Breast epithelium (tissue), 4 donors: ENCODE data around the gene PMP22. TPM values are rescaled to one million over a fixed set of nuclear protein-coding genes. Genes with fewer than 3 reads are reported as not detected.

ENCODE experiments used
- DNase-seq, 2 donors: peaks; one replicate each; pipeline ENCODE4 v3.0.0-alpha.2; 2019; ENCODE audit warnings: low spot score in 2 of 2
- H3K27ac ChIP-seq, 2 donors: fragments of 200-600 bp; sonication (generic) in 1 of 2; one replicate each; pipeline ENCODE4 v1.5.1; 2016 to 2019; ENCODE audit warnings: mild to moderate bottlenecking in 1 of 2
- H3K27me3 ChIP-seq, 2 donors: fragments of 200-600 bp; sonication (generic) in 1 of 2; one replicate each; pipeline versions ENCODE4 v1.5.1 to v1.6.0; 2017 to 2019; ENCODE audit warnings: control low read depth in 1 of 2, mild to moderate bottlenecking in 1 of 2
- H3K36me3 ChIP-seq: fragments of 200-600 bp; one replicate; pipeline ENCODE4 v1.5.1; 2019
- H3K4me1 ChIP-seq, 2 donors: fragments of 200-600 bp; sonication (generic); one replicate each; pipeline ENCODE4 v1.5.1; 2016 to 2019; ENCODE audit warnings: control low read depth in 1 of 2
- H3K4me3 ChIP-seq, 3 donors: fragments of 200-600 bp; sonication (generic); 1 replicate in 2 of 3; 2 replicates in 1 of 3; pipeline ENCODE4 v1.5.1; 2016 to 2019; ENCODE audit warnings: mild to moderate bottlenecking in 3 of 3, moderate library complexity in 2 of 3
- H3K9me3 ChIP-seq, 2 donors: fragments of 200-600 bp; sonication (generic) in 1 of 2; one replicate each; pipeline ENCODE4 v1.5.1; 2016 to 2019; ENCODE audit warnings: control low read depth in 1 of 2
- CTCF ChIP-seq, 3 donors: fragments of 450-650 bp; IDR thresholded peaks; one replicate each; pipeline ENCODE4 v1.5.1; 2016 to 2017; ENCODE audit warnings: antibody characterized with exemption in 3 of 3, mild to moderate bottlenecking in 3 of 3, moderate library complexity in 3 of 3
- POLR2A ChIP-seq: fragments of 450-650 bp; IDR thresholded peaks from one replicate; pipeline ENCODE4 v1.6.1; 2016; ENCODE audit warnings: antibody characterized with exemption, mild to moderate bottlenecking, moderate library complexity
- POLR2AphosphoS5 ChIP-seq, 3 donors: sonication (generic); formaldehyde crosslinking; IDR thresholded peaks; one replicate each; pipeline ENCODE4 v1.6.1; 2017; ENCODE audit warnings: antibody characterized with exemption in 3 of 3
- intact Hi-C: fragments of 100-400 bp; cut with DNase I; formaldehyde crosslinking; loops from one replicate; pipeline ENCODE4 v1.15.1; 2023; ENCODE audit warnings: low total_unique reads
- total RNA-seq, 3 donors: library from RNA; depleted of rRNA; stranded (reverse); fragments of >200 nt; gene quantifications; one replicate each; pipeline ENCODE4 v1.1.0, GENCODE V29; 2016

PMP22 gene
- 100 to 1,000 TPM; 114 to 478 (median 152) TPM for total RNA-seq

- intact Hi-C loops: no loop called here
- no peak for DNase-seq
- Histone ChIP-seq H3K4me1 (peaks cover 0 to 3% of the 10 kb centered on the region in 2 donors), H3K36me3 (no peaks in the 10 kb centered on the region), H3K4me3 (peak within 1 kb of the TSS; percentile 39 to 85 (median 62)), H3K27ac (peak within 1 kb of the TSS; percentile 52 to 67), H3K9me3 (no peaks in the 10 kb centered on the region), H3K27me3 (no peaks in the 10 kb centered on the region)
- no peak for TF ChIP-seq POLR2AphosphoS5 (IDR thresholded peaks at IDR 0.05)
- TF ChIP-seq CTCF (IDR thresholded peaks at IDR 0.05): peak in 2 of 3 donors; percentile 8 to 23
- TF ChIP-seq POLR2A: no peak
These were observed at the start of gene PMP22 for GRCh38 chr17:15265131-15265530. Gene PMP22 (minus strand): TSS chr17:15265326. CDS start chr17:15260727, 4,599 bp downstream.

- no peaks in the 10 kb centered on the region for H3K4me1 ChIP-seq
- intact Hi-C loops: no loop called here
- H3K27me3 ChIP-seq: no peaks in the 10 kb centered on the region
- no peaks in the 10 kb centered on the region for H3K9me3 ChIP-seq
- no peak for DNase-seq
- no peak overlapping the region for H3K4me3 ChIP-seq
- TF ChIP-seq POLR2A (no peak), CTCF (IDR thresholded peaks at IDR 0.05) (no peak), POLR2AphosphoS5 (IDR thresholded peaks at IDR 0.05) (no peak)
- H3K36me3 ChIP-seq: no peaks in the 10 kb centered on the region
- H3K27ac ChIP-seq: peak overlapping the region in 1 of 2 donors; percentile 1
These were observed 46.9 kb upstream of the PMP22 start for GRCh38 chr17:15311996-15312395.

- TF ChIP-seq CTCF (IDR thresholded peaks at IDR 0.05) (no peak), POLR2AphosphoS5 (IDR thresholded peaks at IDR 0.05) (no peak), POLR2A (no peak)
- intact Hi-C loops: no loop called here
- no peaks in the 10 kb centered on the region for H3K27me3 ChIP-seq
These were observed 44.7 kb upstream of the PMP22 start for GRCh38 chr17:15309793-15310192.

GRCh38 chr17:15309236-15309635 lies 44.1 kb upstream of the PMP22 start:
- H3K4me1 ChIP-seq: no peaks in the 10 kb centered on the region
- H3K36me3 ChIP-seq: no peaks in the 10 kb centered on the region
- no peak overlapping the region for H3K27ac ChIP-seq
- TF ChIP-seq CTCF (IDR thresholded peaks at IDR 0.05) (no peak), POLR2A (no peak), POLR2AphosphoS5 (IDR thresholded peaks at IDR 0.05) (no peak)
- H3K9me3 ChIP-seq: no peaks in the 10 kb centered on the region
- no peak for DNase-seq
- intact Hi-C loops: no loop called here
- H3K27me3 ChIP-seq: no peaks in the 10 kb centered on the region
- no peak overlapping the region for H3K4me3 ChIP-seq

More at GRCh38 chr17:15309793-15310192, 44.7 kb upstream of the PMP22 start:
- Histone ChIP-seq H3K4me1 (no peaks in the 10 kb centered on the region), H3K4me3 (no peak overlapping the region), H3K9me3 (no peaks in the 10 kb centered on the region), H3K36me3 (no peaks in the 10 kb centered on the region), H3K27ac (no peak overlapping the region)
- no peak for DNase-seq

GRCh38 chr17:15308758-15309157 lies 43.6 kb upstream of the PMP22 start:
- Histone ChIP-seq H3K27me3 (no peaks in the 10 kb centered on the region), H3K4me1 (no peaks in the 10 kb centered on the region), H3K9me3 (no peaks in the 10 kb centered on the region), H3K4me3 (no peak overlapping the region), H3K27ac (no peak overlapping the region), H3K36me3 (no peaks in the 10 kb centered on the region)
- no peak for TF ChIP-seq CTCF (IDR thresholded peaks at IDR 0.05)
- no peak for TF ChIP-seq POLR2A
- TF ChIP-seq POLR2AphosphoS5 (IDR thresholded peaks at IDR 0.05): no peak
- DNase-seq: no peak
- intact Hi-C loops: no loop called here
